MM.1S (cell line): ENCODE measurements around the gene ERI3.

Source experiments
- DNase-seq: peaks from one replicate; pipeline ENCODE4 v3.0.0-alpha.2; 2015
- H2AFZ ChIP-seq: fragments of 300-600 bp; sonication (generic); 2 replicates; pipeline ENCODE4 v1.6.0; 2016; ENCODE audit warnings: antibody characterized with exemption, low read length
- H3F3A ChIP-seq: fragments of 300-600 bp; sonication (generic); 2 replicates; pipeline ENCODE4 v1.6.1; 2016; ENCODE audit warnings: mild to moderate bottlenecking, antibody characterized with exemption, low read length, moderate library complexity, mixed read lengths; ENCODE audit not compliant: insufficient read depth
- H3K27ac ChIP-seq: fragments of 300-600 bp; sonication (generic); 2 replicates; pipeline ENCODE4 v1.5.1; 2016; ENCODE audit warnings: mild to moderate bottlenecking, low read length
- H3K27me3 ChIP-seq: fragments of 300-600 bp; sonication (generic); replicated peaks from 2 replicates; pipeline ENCODE4 v1.6.0; 2016; ENCODE audit warnings: low read length; ENCODE audit not compliant: insufficient read depth
- H3K36me3 ChIP-seq: fragments of 300-600 bp; sonication (generic); replicated peaks from 2 replicates; pipeline ENCODE4 v1.6.1; 2016; ENCODE audit warnings: mild to moderate bottlenecking, low read length, mixed read lengths; ENCODE audit not compliant: insufficient read depth
- H3K4me1 ChIP-seq: fragments of 300-600 bp; sonication (generic); 2 replicates; pipeline ENCODE4 v1.6.1; 2016; ENCODE audit warnings: low read length, mixed read lengths
- H3K4me2 ChIP-seq: fragments of 300-600 bp; sonication (generic); 2 replicates; pipeline ENCODE4 v1.6.0; 2016; ENCODE audit warnings: low read depth, low read length
- H3K4me3 ChIP-seq: fragments of 300-600 bp; sonication (generic); 2 replicates; pipeline ENCODE4 v1.5.1; 2016; ENCODE audit warnings: low read length, mixed read lengths
- H3K79me2 ChIP-seq: fragments of 300-600 bp; sonication (generic); 2 replicates; pipeline ENCODE4 v1.6.1; 2016; ENCODE audit warnings: mixed run types, low read length, mixed read lengths
- H3K9ac ChIP-seq: fragments of 300-600 bp; sonication (generic); 2 replicates; pipeline ENCODE4 v1.6.1; 2016; ENCODE audit warnings: low read length, mixed read lengths
- H3K9me2 ChIP-seq: fragments of 300-600 bp; sonication (generic); replicated peaks from 2 replicates; pipeline ENCODE4 v1.6.1; 2016; ENCODE audit warnings: mild to moderate bottlenecking, low read length, mixed read lengths; ENCODE audit not compliant: insufficient read depth
- H3K9me3 ChIP-seq: fragments of 300-600 bp; sonication (generic); replicated peaks from 2 replicates; pipeline ENCODE4 v1.6.1; 2016; ENCODE audit warnings: mild to moderate bottlenecking, low read length, mixed read lengths; ENCODE audit not compliant: insufficient read depth
- H4K20me1 ChIP-seq: fragments of 300-600 bp; sonication (generic); 2 replicates; pipeline ENCODE4 v1.6.1; 2016; ENCODE audit warnings: mild to moderate bottlenecking, low read length, moderate library complexity, mixed read lengths; ENCODE audit not compliant: insufficient read depth
- CTCF ChIP-seq: fragments of 300-600 bp; sonication (generic); IDR thresholded peaks from 2 replicates; pipeline ENCODE4 v1.5.1; 2016; ENCODE audit warnings: antibody characterized with exemption, low read length, mixed read lengths
- EZH2 ChIP-seq: fragments of 300-600 bp; sonication (generic); optimal IDR thresholded peaks from 2 replicates; pipeline ENCODE3; 2017; ENCODE audit warnings: low read depth, mild to moderate bottlenecking, antibody characterized with exemption, low read length, mixed read lengths
- EZH2phosphoT487 ChIP-seq: fragments of 300-600 bp; sonication (generic); IDR thresholded peaks from 2 replicates; pipeline ENCODE4 v1.6.1; 2018; ENCODE audit warnings: antibody characterized with exemption, low read length

The ERI3 gene

GRCh38 chr1:44302541-44302940 is 52.5 kb downstream of the ERI3 start:
- H3F3A ChIP-seq = peaks cover 18% of the 10 kb centered on the region
- H3K9ac ChIP-seq = no peak overlapping the region
- DNase-seq = no peak
- TF ChIP-seq CTCF (no peak), EZH2 (no peak), EZH2phosphoT487 (no peak)
- H3K27me3 ChIP-seq = no peaks in the 10 kb centered on the region
- H3K4me3 ChIP-seq = no peak overlapping the region
- H4K20me1 ChIP-seq = no peaks in the 10 kb centered on the region
- peaks cover 26% of the 10 kb centered on the region for H3K4me1 ChIP-seq
- no peaks in the 10 kb centered on the region for H3K36me3 ChIP-seq
- H2AFZ ChIP-seq = no peak overlapping the region
- H3K79me2 ChIP-seq = no peaks in the 10 kb centered on the region
- no peaks in the 10 kb centered on the region for H3K9me3 ChIP-seq
- H3K4me2 ChIP-seq = no peak overlapping the region
- H3K9me2 ChIP-seq = no peaks in the 10 kb centered on the region
- H3K27ac ChIP-seq = no peak overlapping the region

- H3K4me2 ChIP-seq = no peak overlapping the region
- no peak overlapping the region for H2AFZ ChIP-seq
- no peaks in the 10 kb centered on the region for H3K9me3 ChIP-seq
- no peaks in the 10 kb centered on the region for H3K9me2 ChIP-seq
- DNase-seq = no peak
- H3K4me3 ChIP-seq = no peak overlapping the region
- H3K27me3 ChIP-seq = no peaks in the 10 kb centered on the region
- H3K27ac ChIP-seq = no peak overlapping the region
- no peaks in the 10 kb centered on the region for H3K79me2 ChIP-seq
- no peak overlapping the region for H3K9ac ChIP-seq
- TF ChIP-seq EZH2phosphoT487 (no peak), EZH2 (no peak), CTCF (no peak)
- H3K4me1 ChIP-seq = peaks cover 17% of the 10 kb centered on the region
- H3K36me3 ChIP-seq = no peaks in the 10 kb centered on the region
- no peaks in the 10 kb centered on the region for H4K20me1 ChIP-seq
- H3F3A ChIP-seq = peaks cover 11% of the 10 kb centered on the region
Observed at GRCh38 chr1:44301442-44301841, 53.6 kb downstream of the ERI3 start.

- no peaks in the 10 kb centered on the region for H4K20me1 ChIP-seq
- DNase-seq = no peak
- H3K36me3 ChIP-seq = no peaks in the 10 kb centered on the region
Observed at GRCh38 chr1:44300852-44301251, 54.2 kb downstream of the ERI3 start.

More at GRCh38 chr1:44300852-44301251, 54.2 kb downstream of the ERI3 start:
- Histone ChIP-seq H3K27me3 (no peaks in the 10 kb centered on the region), H3K9me3 (no peaks in the 10 kb centered on the region), H3K27ac (no peak overlapping the region), H3K4me2 (no peak overlapping the region), H3K9me2 (no peaks in the 10 kb centered on the region), H3K4me1 (peaks cover 11% of the 10 kb centered on the region), H3K79me2 (no peaks in the 10 kb centered on the region), H2AFZ (no peak overlapping the region), H3K4me3 (no peak overlapping the region), H3K9ac (no peak overlapping the region), H3F3A (peaks cover 5% of the 10 kb centered on the region; the same call in 1 of the 2 replicates)
- TF ChIP-seq EZH2phosphoT487 (no peak), EZH2 (no peak), CTCF (no peak)
